ENCODE data around the gene CD79B.
"Not testable (repeated sequence)": the region's sequence is repeated elsewhere in the genome, so short reads cannot be mapped to it uniquely, and the experiment has no call there.

GRCh38 chr17:63894821-63895220, 37.3 kb downstream of the CD79B start:
- not testable (repeated sequence) for TF ChIP-seq MTA3 (IDR thresholded peaks at IDR 0.05; ENCODE audit: borderline replicate concordance); TCF7L2 (IDR thresholded peaks at IDR 0.05; ENCODE audit: low read depth, low read length); SMC3 (conservative IDR thresholded peaks at IDR 0.05; ENCODE audit: insufficient read depth, low read depth, low read length); CTCF (IDR thresholded peaks at IDR 0.05 in 2 of 3, conservative IDR thresholded peaks at IDR 0.05 in 1 of 3; ENCODE audit: insufficient read depth in 2 of 3, low read depth in 1 of 3, low read length in 3 of 3)
